ENCODE measurements around the gene LRRC1.
"Not testable (repeated sequence)": the region's sequence is repeated elsewhere in the genome, so short reads cannot be mapped to it uniquely, and the experiment has no call there.

The LRRC1 gene

DNA sequence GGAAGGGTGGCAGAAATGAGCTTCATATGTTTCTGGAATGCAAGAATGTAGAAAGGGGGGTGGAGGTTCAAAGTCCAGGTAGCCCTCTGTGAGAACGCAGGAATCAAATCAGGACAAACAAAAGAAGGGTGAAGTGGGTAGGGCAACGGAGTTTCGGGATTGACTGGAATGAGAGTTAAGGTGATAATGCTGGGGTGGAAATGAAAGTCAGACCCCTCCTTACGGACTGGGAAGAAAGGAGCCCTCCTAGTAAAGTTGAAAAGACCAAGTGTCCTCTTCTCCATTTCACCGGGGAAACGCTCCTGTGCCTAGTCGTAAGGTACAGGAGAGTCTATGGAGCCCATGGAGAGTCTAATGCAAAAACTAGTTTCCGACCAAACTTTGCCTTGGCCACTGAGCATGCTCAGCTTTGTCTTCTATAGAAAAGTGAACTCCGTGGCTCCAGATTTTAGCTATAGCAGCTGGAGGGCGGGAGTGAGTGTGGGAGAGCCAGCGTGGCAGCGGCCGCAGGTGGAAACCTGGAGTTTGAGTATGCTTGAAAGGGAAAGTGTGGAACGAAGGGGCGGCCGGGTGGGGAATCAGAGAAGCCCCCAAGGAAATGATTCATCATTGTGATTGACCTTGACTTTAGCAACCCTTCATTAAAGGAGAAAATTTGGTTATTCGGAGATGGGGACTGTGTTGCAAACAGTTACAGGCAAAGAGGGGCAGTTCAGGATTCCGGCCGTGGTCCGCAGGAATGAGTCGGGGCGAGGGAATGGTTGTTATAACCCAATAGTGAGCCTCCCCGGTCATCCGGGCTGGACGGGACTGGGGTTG is 1.3 kb upstream of the LRRC1 start:
- peak; percentile 42 for DNase-seq

DNA sequence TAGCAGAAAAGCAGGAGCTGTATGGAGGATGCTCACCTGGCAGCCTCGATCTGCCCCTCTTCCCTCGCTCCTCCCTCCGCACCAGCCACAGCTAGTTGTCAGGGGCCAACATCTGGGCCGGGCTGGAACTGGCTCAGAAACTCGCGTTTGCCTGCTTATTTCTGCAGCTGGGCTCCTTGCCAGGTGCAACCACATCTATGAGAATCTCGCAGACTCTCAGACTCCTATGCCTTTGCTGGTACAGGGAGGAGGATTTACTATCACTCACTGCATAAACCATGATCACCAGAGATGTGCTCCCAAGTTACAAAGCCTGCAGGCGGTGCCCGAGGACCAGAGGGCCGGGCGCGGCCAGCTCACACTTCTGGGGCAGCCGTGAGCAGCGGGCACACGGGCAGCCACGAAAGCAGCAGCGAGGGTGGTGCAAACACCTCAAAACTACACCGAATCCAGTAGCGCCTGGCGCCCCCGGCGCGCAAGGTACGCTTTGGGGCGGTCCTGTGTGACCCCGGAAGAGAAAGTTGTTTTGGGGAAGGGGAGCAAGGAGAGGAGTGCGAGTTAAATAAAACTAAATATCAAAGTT is 577 bp upstream of the LRRC1 start:
- peak; percentile 58 for DNase-seq

DNA sequence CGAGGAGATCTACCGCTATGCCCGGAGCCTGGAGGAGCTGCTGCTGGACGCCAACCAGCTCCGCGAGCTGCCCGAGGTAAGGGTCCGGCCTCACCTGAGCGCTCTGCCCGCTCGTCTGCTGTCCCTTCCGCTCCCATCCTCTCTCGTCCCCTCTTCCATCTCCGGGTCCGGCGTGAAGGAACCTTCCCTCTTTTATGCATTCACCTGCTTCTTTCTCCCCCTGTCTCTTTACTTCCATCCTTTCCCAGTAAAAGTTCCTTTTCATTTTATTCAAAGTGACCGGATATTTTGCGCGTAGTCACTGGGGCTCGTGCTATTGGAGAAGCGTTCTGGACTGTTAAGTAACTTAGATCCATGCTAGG is 516 bp downstream of the LRRC1 start:
- no peak for DNase-seq

DNA sequence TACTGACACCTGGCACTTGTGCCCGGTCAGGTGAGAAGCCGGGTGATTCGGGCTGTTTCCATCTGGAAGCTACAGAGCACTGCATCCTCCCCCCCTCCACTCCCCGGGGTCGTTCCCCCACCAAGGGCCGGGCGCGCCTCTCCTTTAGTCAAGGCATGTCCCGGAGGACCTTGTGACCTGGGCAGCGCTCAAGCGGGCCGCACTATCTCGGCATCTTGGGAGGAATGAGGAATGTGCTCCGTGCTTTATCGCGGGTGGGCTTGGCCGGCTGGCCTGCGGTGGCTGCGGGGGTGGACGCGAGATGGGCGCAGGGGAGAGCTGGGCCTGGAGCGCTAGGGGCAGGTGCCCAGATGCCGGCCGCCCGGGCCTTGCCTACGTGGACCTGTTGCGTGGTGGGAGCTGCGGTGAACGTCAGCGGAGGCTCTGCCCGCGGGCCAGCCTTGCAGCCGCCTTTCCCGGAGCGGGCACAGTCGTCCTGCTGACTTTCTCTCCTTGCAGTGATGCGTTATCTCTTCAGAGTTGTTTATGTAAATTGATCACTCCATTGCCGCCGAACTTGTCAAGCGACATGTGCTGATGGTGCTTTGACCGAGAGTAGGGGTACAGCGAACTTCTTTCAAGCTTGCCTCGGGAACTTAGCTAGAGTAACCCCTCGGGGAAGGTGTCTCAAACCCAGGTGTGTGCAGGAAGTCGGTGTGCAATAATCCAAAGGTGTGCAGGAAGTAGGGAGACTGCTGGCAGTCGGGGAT is 1.1 kb downstream of the LRRC1 start:
- peak; percentile 5 for DNase-seq

DNA sequence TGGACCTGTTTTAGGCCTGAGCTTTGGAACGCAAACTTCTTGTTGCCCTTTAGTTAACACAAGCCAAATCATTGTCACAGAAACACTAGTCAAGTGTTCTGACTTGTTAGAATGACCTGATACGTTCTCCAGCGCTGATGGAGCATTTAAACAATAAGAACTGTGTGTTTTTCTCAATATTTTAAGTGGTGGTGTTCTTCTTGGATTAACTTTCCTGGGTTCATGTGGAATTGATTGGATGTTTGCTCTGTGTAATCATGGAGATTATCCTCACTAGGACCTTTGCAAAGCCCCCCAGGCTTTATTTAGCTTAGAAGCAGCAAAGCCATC is 1.6 kb downstream of the LRRC1 start:
- no peak for DNase-seq

DNA sequence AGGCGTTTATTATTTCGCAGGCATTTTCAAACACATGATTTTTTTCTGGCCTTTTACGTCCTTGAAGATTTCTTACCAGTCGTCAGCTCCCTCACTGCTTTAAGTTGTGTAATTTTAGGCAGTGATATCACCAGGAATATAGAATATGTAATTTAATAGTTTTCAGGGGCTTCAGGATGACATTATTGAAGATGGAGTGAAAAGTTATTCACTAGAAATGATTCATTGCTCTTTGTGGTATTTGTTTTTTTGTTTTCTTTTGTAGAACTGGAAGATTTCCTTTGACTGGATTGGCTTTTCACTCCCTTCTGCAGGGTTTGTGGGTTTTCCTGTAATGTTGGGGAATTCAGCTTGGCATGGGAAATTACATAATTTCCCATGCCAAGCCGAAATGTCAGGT is 2.0 kb downstream of the LRRC1 start:
- no peak for DNase-seq

DNA sequence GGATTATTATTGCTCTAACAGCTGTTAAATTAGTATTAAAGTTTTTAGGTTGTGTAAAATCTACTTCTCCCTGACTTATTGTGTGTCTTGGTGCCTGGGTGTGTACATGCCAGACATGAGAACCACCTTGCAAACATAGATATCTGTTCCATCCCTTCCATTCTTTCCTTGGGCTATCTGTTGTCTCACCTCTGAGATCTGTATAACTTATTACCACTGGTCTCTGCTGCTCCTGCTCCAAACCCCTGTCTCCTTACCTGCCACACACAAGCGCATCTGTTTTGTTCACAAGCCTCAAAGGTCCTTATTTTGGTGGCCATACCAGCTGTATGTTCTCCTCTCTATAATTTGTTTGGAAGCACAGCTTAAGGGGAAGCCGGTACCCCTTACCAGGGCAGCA is 2.5 kb downstream of the LRRC1 start:
- DNase-seq, result no peak

DNA sequence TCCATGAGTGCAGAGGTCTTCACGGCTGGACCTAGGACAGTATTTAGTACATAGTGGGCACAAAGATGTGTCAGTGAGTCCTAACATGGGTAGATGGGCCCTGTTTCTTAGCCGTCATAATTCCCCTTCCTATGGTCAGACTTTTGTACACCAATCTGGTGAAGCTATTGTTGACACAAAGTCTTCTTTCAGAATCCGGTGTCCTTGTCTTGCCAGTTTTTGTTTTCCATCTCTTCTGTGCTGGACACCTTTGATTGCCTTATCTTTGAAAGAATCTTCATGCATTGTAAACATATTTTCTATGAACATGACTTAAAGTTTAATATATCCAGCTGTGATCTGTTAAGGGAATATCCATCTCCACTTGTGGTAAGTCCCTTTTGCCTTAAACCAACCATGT is 4.5 kb downstream of the LRRC1 start:
- no peak for DNase-seq

DNA sequence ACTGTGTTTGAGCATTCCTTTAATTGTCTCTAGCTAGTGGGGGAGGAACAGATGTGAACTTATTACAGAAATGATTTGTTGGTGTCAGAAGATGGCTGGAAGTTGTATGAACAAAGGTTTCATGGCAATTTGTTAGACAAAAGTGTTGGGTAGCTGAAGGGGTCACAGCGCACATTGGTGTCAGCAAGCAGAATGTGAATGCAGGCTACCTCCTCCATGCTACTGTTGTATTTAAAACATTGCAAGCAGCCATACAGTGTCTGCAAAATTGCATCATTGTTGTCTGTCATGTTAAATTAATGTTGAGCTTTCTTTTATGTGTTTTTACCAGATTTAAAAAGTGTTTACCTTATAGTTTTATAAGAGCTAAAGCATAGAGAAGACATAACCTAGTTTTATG is 6.2 kb downstream of the LRRC1 start:
- DNase-seq, result no peak

DNA sequence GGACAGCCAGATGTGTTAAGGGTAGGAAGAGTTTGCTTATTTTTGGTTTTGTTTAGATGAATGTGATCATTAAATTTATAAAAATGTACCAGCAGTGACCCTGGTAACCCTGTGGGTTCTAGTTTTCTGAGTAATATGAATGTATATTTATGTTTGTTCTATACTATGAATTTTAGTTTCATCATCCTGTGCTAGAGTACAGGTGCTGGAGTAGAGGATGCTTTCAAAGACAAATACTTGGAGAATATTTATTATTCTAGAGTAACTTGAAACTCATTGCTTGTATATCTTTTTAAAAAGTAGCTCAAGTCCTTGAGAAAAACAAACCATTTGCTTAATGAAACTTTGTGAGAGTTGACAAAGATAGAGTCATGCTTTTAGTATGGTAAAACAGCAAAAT is 7.8 kb downstream of the LRRC1 start:
- DNase-seq, result no peak

DNA sequence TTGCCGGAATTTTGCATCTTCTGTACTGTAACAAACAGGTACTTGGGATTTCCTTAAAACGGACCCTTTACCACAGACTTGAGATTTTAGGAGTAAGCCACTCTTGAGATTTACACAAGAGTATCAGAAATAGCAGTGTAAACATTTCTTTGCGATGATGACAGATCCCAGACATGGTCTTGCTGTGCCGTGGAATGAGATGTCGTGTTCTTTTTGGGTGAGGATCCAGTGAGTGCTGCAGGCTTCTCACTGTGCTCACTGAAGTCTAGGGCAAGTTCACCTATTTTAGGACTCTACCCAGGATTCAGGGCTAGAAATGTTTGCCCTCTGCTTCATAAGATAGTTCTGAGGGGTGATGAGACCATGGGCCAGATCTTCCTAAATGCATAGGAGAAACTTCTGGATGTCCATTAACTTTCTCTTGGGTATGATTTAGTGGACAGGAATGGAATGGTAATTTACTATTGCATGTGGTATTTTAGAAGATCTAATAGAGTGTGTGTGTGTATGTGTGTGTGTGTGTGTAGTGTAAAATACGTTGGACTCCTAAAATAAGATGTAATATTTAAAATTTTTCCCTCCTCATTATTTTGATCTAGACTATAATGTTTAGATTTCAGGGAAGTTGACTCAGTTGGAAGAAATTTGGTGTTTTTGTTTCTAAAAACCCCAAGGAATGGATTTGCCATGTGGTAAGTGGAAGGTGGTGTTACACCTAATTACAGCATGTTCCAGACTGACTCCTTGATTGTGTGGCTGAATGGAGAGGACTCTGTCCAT is 8.5 kb downstream of the LRRC1 start:
- no peak for DNase-seq

DNA sequence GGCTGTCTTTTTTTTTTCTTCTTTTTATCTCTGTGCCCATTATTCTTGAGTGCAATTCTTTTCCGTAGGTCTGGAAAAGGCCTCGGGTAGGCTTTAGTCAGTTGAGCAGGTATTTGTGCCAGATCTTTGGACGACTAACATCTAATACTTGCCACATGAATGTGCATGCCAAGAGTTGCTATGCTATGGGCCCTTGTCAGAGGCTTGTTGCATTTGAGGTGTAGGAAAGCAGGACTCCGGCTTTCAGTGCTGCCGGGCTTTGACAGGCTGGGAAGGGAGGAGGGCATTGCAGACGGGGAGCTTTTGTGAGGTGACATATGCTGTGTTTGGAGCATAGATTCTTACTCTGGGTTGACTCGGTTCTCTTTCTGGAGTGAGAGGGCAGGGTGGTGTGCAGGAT is 10.2 kb downstream of the LRRC1 start:
- no peak for DNase-seq

DNA sequence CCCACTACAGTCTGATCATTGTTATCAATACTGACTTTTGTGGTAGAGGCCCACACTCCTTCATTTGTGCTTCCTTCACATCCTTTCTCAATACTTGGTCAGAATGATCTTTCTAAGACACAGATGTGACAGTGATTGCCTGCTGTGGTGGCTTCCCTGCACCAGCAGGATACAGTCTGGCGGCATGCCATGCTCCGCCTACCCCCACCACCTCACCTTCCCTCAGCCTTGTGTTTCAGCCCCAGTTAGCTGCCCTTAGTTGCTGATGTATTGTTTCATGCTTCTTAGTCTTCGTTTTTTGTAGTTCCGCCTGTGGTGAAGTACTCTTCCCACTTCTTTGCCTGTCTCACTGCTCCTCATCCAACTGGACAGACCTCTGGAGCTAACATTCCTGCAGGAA is 10.9 kb downstream of the LRRC1 start:
- no peak for DNase-seq

DNA sequence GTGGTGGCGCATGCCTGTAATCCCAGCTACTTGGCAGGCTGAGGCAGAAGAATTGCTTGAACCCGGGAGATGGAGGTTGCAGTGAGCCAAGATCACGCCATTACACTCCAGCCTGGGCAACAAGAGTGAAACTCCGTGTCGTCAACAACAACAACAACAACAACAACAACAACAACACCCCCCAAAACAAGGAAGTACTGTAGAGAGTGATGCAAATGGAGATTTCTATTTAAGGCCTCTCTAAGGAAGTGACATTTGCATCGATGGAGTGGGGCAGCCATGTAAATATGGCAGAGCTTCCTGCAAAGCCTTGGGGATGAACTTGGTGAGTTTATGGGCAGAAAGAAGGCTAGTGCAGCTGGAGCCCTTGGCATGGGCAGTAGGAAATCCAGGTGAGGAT is 12.8 kb downstream of the LRRC1 start:
- DNase-seq, result not testable (repeated sequence)

DNA sequence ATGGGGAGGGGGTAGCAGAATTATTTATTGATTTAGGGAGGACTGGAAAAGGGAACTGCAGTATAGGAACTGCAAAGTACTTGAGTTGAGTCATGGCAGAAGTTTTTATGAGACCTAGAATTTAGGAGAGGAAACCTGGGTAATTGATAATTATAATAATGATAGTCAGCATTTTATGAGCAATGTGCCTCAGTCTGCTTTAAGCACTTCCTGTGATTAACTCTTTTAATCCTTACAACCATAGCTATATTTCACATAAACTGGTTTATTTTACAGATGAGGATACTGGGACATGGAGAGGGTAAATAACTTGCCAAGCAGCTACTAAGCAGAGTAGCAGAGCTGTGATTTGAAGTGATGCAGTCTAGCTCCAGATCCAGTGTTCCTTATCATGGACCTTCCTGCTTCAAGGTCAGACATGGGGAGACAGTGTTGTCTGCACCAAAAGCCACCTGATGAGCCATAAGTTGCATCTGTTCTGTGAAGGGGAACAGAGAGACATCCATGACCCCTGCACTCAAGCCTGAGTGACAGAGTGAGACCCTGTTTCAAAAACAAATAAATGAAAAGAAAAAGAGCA is 13.6 kb downstream of the LRRC1 start:
- no peak for DNase-seq

DNA sequence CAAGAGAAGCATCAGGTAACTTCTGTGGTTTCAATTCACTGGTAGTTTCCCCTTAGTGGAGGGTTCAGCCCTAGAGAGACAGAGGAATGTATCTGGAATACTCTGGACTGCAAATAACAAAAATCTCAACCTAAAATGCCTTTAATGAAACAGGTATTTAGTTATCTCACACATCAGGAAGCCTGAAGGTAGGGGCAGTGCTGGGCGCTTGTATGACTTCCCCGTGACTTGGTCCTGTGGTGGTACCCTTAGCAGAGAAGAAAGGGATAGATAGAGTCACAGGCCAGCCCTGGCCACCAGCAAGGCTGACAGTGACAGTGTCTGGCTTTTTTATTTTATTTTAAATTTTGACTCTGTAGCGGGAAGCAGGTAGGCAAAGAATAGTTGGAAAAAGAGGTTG is 14.9 kb downstream of the LRRC1 start:
- DNase-seq, result no peak

DNA sequence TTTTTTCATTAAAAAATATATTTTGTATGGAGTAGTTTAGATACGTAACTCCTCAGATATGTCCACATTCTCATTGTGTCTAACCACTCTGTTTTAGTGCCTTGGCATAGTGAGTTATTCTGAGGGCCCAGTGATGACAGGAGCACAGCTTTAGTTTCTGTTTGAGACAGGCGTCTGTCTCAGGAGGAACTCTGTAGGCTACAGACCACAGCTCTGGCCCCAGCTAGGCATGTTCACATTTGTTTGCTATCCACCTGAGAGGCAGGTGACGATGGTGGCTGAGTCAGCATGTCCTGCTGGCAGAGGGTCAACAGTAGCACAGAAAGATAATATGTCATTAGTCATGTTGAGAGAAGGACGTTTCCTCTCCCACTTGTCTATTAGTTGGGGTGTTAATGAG is 16.3 kb downstream of the LRRC1 start:
- no peak for DNase-seq

DNA sequence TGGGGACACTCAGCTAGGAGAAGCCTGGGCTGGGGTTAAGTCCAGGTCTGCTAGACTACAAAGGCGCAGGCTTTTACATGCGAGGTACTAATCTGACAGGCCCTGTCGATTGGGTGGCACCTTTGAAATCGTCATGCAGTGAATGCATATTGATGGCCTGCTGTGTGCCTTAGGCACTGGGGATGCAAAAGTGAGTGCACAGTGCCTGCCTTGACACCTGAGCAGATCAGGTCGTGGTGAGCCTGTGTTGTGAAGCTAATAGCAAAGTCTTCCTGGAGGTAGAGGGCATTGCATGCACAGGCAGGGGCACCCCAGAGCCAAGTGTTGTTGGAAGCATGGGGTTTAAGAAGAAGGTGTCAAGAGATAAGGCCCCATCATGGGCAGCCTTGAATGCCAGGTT is 16.9 kb downstream of the LRRC1 start:
- DNase-seq, result no peak

DNA sequence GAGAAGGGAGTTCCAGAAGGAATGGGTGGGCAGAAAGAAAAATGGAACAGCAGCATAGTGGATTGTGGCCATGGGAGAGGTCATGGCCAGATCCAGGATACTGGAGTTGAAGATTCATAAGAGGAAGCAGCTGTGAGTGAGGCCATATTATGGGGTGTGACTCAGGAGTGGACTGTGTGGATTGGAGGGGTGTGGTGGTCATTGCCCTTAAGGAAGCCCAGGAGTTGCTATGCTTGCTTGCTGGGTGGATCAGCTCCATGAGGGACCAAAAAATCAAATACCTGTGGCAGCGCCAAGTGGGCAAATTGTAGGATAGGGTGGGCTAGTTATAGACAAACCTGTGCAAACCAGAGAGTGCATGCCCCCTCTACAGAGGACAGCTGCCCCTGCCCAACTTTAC is 18.3 kb downstream of the LRRC1 start:
- DNase-seq, result no peak

DNA sequence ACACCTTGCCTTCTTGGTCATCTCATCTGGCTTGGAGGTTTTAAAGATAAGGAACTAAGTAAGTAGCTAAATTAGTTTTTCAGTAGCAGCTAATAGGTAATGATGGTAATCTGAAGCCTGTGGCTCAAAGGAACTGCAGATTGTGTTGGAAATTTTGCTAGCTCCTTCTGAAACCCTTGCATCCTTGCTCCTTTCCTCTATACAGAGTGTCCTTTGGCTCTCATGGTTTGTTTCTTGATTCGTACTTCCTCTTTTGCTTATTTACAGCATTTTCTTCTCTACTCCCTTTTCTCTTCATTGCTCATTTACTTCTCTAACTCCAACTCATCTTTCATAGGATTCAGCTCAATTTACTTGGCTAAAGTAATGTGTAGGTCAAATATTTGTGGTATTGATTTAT is 19.0 kb downstream of the LRRC1 start:
- no peak for DNase-seq

DNA sequence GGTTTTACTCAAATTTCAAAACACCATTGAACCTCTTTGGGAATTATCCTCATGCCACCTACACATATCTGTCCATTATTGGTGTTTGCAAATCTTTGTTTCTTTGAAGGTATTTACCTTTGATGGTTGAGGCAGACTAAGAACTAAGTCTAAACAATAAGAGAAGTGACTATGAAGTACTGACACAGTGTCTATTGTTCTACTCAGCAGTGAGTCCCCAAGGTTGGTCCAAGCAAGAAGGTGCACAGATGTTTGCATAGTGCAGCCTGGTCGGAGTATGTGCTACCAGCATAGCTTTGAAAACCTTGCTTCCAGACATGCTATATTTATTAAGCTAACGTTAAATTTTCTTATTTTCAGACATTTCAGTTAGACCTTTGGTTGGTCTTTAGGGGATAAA is 19.5 kb downstream of the LRRC1 start:
- DNase-seq, result no peak

DNA sequence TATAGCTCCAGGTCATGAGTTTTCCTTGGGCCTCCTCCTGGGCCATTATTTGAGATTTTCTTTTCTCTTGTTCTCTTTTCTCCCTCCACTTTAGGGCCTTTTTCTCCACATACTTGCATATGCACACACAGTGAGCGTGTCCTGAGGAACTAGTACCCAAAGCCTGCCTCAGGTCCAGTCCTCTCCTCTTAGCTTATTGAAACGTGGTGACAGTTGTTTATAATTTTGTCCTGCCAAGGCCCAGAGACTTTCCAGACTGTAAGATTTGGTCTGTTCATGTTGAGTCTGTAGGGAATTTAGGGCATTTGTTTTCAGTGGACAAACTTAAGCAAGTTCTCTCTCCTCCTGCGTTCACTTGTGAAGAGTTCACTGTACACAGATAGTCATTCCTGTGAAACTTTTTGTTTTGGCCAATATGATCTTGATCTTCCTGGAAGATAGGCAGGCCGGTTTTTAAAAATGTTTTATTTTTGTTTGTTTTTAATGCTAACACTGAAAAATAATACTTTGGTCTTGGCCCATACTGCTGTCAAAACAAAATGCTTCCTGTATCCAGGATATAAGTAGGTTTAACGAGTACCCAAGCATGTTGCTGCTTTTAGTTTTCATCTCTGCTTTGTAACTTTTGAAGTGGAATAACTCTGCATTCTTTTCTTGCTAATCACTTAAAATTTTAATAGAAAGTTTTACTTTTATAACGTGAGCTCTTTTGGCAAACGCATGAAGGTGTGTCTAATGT is 20.7 kb downstream of the LRRC1 start:
- no peak for DNase-seq
